GM12872 (cell line): ENCODE measurements around the gene IL23R.

Source experiments
- CTCF ChIP-seq: IDR thresholded peaks from 3 replicates; pipeline ENCODE4 v1.5.1; 2011; ENCODE audit warnings: low read depth, mild to moderate bottlenecking, low read length, moderate library complexity; ENCODE audit not compliant: insufficient read depth

Gene IL23R

GRCh38 chr1:67213164-67213563 is 46.9 kb downstream of the IL23R start:
- peak; percentile 60 for TF ChIP-seq CTCF

- no peak for TF ChIP-seq CTCF
Measured at GRCh38 chr1:67213948-67214347, 47.7 kb downstream of the IL23R start.

GRCh38 chr1:67214420-67215174 is 48.3 kb downstream of the IL23R start:
- peak; percentile 66 for TF ChIP-seq CTCF

- TF ChIP-seq CTCF = no peak
Measured at GRCh38 chr1:67216401-67216800, 50.1 kb downstream of the IL23R start.

- TF ChIP-seq CTCF = no peak
Measured at GRCh38 chr1:67217417-67217816, 51.2 kb downstream of the IL23R start.

- no peak for TF ChIP-seq CTCF
Measured at GRCh38 chr1:67217938-67218337, 51.7 kb downstream of the IL23R start.

- TF ChIP-seq CTCF = no peak
Measured at GRCh38 chr1:67224856-67225255, 58.6 kb downstream of the IL23R start.
